HCT116 (cell line): Measurements from ENCODE around the gene KANK4. TPM values are rescaled to one million over a fixed set of nuclear protein-coding genes. Genes with fewer than 3 reads are reported as not detected.

ENCODE experiments used
- ATAC-seq: fragments of 200-7000 bp; cut with Tn5 transposase; 2 replicates; pipeline ENCODE4 v1.9.1; 2020; ENCODE audit warnings: mild to moderate bottlenecking, moderate library complexity
- BruUV-seq: library from RNA; stranded (reverse); fragments of 400-500 nt; replicated peaks from 2 replicates; lab custom pipeline; 2021; lab: Mats Ljungman, UMichigan
- CTCF ChIA-PET: fragments of 300-600 bp; sonication (Branson Sonifier 250); formaldehyde crosslinking; loops from one replicate; lab custom pipeline; 2021; ENCODE audit warnings: antibody characterized with exemption; lab: Charles Lee
- POLR2A ChIA-PET: fragments of 300-600, 350-600 bp; sonication (Branson Sonifier 250); formaldehyde crosslinking; loops from one replicate; lab custom pipeline; 2021; ENCODE audit warnings: antibody characterized with exemption; lab: Charles Lee
- RAD21 ChIA-PET, 2 experiments: fragments of 300-600 bp; sonication (Branson Sonifier 250); formaldehyde crosslinking; loops; one replicate each; lab custom pipeline; 2023; ENCODE audit warnings: low total read pairs in 2 of 2; ENCODE audit not compliant: uncharacterized antibody in 2 of 2, unreplicated experiment in 2 of 2, low non-redundant PET in 1 of 2; lab: Charles Lee
- DNase-seq: peaks from one replicate; pipeline ENCODE4 v3.0.0-alpha.2; 2010; ENCODE audit warnings: low read depth, low spot score
- H2AFZ ChIP-seq: fragments of 200-600 bp; shearing (Covaris generic), sonication (generic); 2 replicates; pipeline ENCODE4 v1.6.1; 2017; ENCODE audit warnings: low read depth, mixed run types, mixed read lengths, antibody characterized with exemption, low read length; ENCODE audit not compliant: poor library complexity, severe bottlenecking
- H3K27ac ChIP-seq: 2 replicates; pipeline ENCODE4 v1.5.1; 2012; ENCODE audit warnings: low read depth, low read length
- H3K27me3 ChIP-seq: fragments of 200-600 bp; sonication (generic); 2 replicates; pipeline ENCODE4 v1.6.1; 2016; ENCODE audit warnings: mixed run types, low read length, mixed read lengths; ENCODE audit not compliant: insufficient read depth
- H3K36me3 ChIP-seq, 2 experiments: fragments of 200-500 bp in 1 of 2; fragments of 200-600 bp in 1 of 2; sonication (Bioruptor generic) in 1 of 2; sonication (generic) in 1 of 2; 2 replicates each; pipeline versions ENCODE4 v1.5.1 to v1.6.1; 2014 to 2016; ENCODE audit warnings: low read length in 2 of 2, inconsistent platforms in 1 of 2, mixed read lengths in 1 of 2, mixed run types in 1 of 2; ENCODE audit not compliant: insufficient read depth in 2 of 2, control insufficient read depth in 1 of 2
- H3K4me1 ChIP-seq, 2 experiments: fragments of 200-600 bp in 1 of 2; sonication (generic) in 1 of 2; 2 replicates each; pipeline versions ENCODE4 v1.5.1 to v1.6.1; 2012 to 2017; ENCODE audit warnings: low read length in 2 of 2, inconsistent platforms in 1 of 2, mild to moderate bottlenecking in 1 of 2, mixed read lengths in 1 of 2, mixed run types in 1 of 2, moderate library complexity in 1 of 2; ENCODE audit not compliant: insufficient read depth in 2 of 2, control insufficient read depth in 1 of 2
- H3K4me2 ChIP-seq: fragments of 200-600 bp; sonication (generic); 2 replicates; pipeline ENCODE4 v1.6.1; 2017; ENCODE audit warnings: mixed run types, low read length, mixed read lengths
- H3K4me3 ChIP-seq, 2 experiments: fragments of 200-600 bp in 1 of 2; sonication (generic) in 1 of 2; replicated peaks in 1 of 2; 2 replicates each; pipeline ENCODE4 v1.5.1; 2011 to 2016; ENCODE audit warnings: low read length in 2 of 2, control low read depth in 1 of 2, low read depth in 1 of 2, mild to moderate bottlenecking in 1 of 2, mixed read lengths in 1 of 2, mixed run types in 1 of 2
- H3K79me2 ChIP-seq: fragments of 200-600 bp; sonication (generic); 2 replicates; pipeline ENCODE4 v1.6.1; 2017; ENCODE audit warnings: mild to moderate bottlenecking, mixed run types, low read length, moderate library complexity, mixed read lengths; ENCODE audit not compliant: insufficient read depth
- H3K9ac ChIP-seq: fragments of 200-600 bp; sonication (generic); 2 replicates; pipeline ENCODE4 v1.6.1; 2016; ENCODE audit warnings: low read length, mixed read lengths
- H3K9me2 ChIP-seq: fragments of 200-600 bp; sonication (generic), shearing (Covaris generic); 2 replicates; pipeline ENCODE4 v1.6.1; 2017; ENCODE audit warnings: mixed run types, mild to moderate bottlenecking, moderate library complexity; ENCODE audit not compliant: insufficient read depth
- H3K9me3 ChIP-seq, 2 experiments: fragments of 200-500 bp in 1 of 2; fragments of 200-600 bp in 1 of 2; sonication (Bioruptor generic) in 1 of 2; sonication (generic) in 1 of 2; 2 replicates each; pipeline ENCODE4 v1.6.1; 2014 to 2017; ENCODE audit warnings: low read length in 2 of 2, mixed read lengths in 2 of 2, inconsistent platforms in 1 of 2, low read depth in 1 of 2, mild to moderate bottlenecking in 1 of 2, mixed run types in 1 of 2, moderate library complexity in 1 of 2; ENCODE audit not compliant: control insufficient read depth in 1 of 2, insufficient read depth in 1 of 2
- H4K20me1 ChIP-seq: fragments of 200-600 bp; sonication (generic), shearing (Covaris generic); 2 replicates; pipeline ENCODE4 v1.6.1; 2017; ENCODE audit warnings: mixed run types, mild to moderate bottlenecking, moderate library complexity; ENCODE audit not compliant: insufficient read depth
- CEBPB ChIP-seq: IDR thresholded peaks from 2 replicates; pipeline ENCODE4 v1.6.1; 2012; ENCODE audit warnings: low read depth
- CTCF ChIP-seq, 3 experiments: fragments of 200-600 bp in 1 of 3; sonication (generic) in 1 of 3; IDR thresholded peaks in 2 of 3; conservative IDR thresholded peaks in 1 of 3; 2 replicates each; pipeline ENCODE4 v1.5.1; 2012 to 2017; ENCODE audit warnings: low read depth in 2 of 3, low read length in 2 of 3, antibody characterized with exemption in 1 of 3, borderline replicate concordance in 1 of 3, control low read depth in 1 of 3, mild to moderate bottlenecking in 1 of 3, mixed read lengths in 1 of 3, mixed run types in 1 of 3, moderate library complexity in 1 of 3; ENCODE audit not compliant: insufficient read depth in 1 of 3
- ELF1 ChIP-seq: IDR thresholded peaks from 2 replicates; pipeline ENCODE4 v1.6.1; 2012; ENCODE audit warnings: low read depth, borderline replicate concordance
- EZH2 ChIP-seq: fragments of 200-600 bp; sonication (generic); IDR thresholded peaks from 2 replicates; pipeline ENCODE4 v1.6.1; 2017; ENCODE audit warnings: antibody characterized with exemption, mixed run types
- FOSL1 ChIP-seq: IDR thresholded peaks from 2 replicates; pipeline ENCODE4 v1.6.1; 2012; ENCODE audit warnings: low read depth
- POLR2A ChIP-seq: IDR thresholded peaks from 2 replicates; pipeline ENCODE4 v1.7.0; 2011; ENCODE audit warnings: borderline replicate concordance; ENCODE audit not compliant: insufficient read depth, insufficient read length; ENCODE audit errors: extremely low read depth
- RAD21 ChIP-seq: IDR thresholded peaks from 2 replicates; pipeline ENCODE4 v1.6.1; 2012; ENCODE audit warnings: low read depth, mild to moderate bottlenecking
- SP1 ChIP-seq: IDR thresholded peaks from 2 replicates; pipeline ENCODE4 v1.6.1; 2012; ENCODE audit warnings: low read depth
- SRF ChIP-seq: IDR thresholded peaks from 2 replicates; pipeline ENCODE4 v1.6.1; 2012; ENCODE audit warnings: low read depth
- YY1 ChIP-seq: IDR thresholded peaks from 2 replicates; pipeline ENCODE4 v1.6.1; 2011; ENCODE audit warnings: low read length, low read depth, moderate library complexity, mild to moderate bottlenecking; ENCODE audit not compliant: insufficient replicate concordance; ENCODE audit errors: extremely low read depth
- ZBTB33 ChIP-seq: IDR thresholded peaks from 2 replicates; pipeline ENCODE4 v1.6.1; 2011; ENCODE audit warnings: mild to moderate bottlenecking, low read length, moderate library complexity; ENCODE audit not compliant: insufficient replicate concordance; ENCODE audit errors: extremely low read depth
- intact Hi-C: fragments of 100-400 bp; cut with micrococcal nuclease; formaldehyde crosslinking; loops from 2 replicates; pipeline ENCODE4 v1.10.0; 2022
- total RNA-seq: library from RNA; stranded (reverse); gene quantifications from one replicate; pipeline ENCODE4 v1.2.1, GENCODE V29; 2021; ENCODE audit not compliant: unreplicated experiment

The KANK4 gene
- total RNA-seq, 1 experiment from 2014 or later: not detected

- H4K20me1 ChIP-seq: no peaks in the 10 kb centered on the region
- H3K4me1 ChIP-seq: no peaks in the 10 kb centered on the region
- H3K9ac ChIP-seq: no peak overlapping the region
- H3K27me3 ChIP-seq: peaks cover 48% of the 10 kb centered on the region
- DNase-seq: no peak
- H3K27ac ChIP-seq: no peak overlapping the region
- CTCF ChIA-PET: interaction anchor here (2.2 kb wide), 1 partner anchor 10 kb away, joined by 6 read pairs; no protein-coding TSS in a partner anchor
- no TSS peak for BruUV-seq
- no peaks in the 10 kb centered on the region for H3K36me3 ChIP-seq
- no peaks in the 10 kb centered on the region for H3K9me2 ChIP-seq
- no peaks in the 10 kb centered on the region for H3K79me2 ChIP-seq
- POLR2A ChIA-PET: no interaction called here
- no peak for ATAC-seq
- no peak for TF ChIP-seq FOSL1
- no peak for TF ChIP-seq RAD21
- no peak for TF ChIP-seq POLR2A
- no peak for TF ChIP-seq ELF1
- TF ChIP-seq YY1: no peak
- no peak for TF ChIP-seq CEBPB
- no peak for TF ChIP-seq EZH2
- no peak for TF ChIP-seq ZBTB33
- TF ChIP-seq SRF: no peak
- TF ChIP-seq SP1: no peak
- TF ChIP-seq CTCF (IDR thresholded peaks at IDR 0.05 in 2 of 3, conservative IDR thresholded peaks at IDR 0.05 in 1 of 3; ENCODE audit: borderline replicate concordance in 1 of 3, insufficient read depth in 1 of 3, low read depth in 2 of 3, low read length in 2 of 3): no peak
- TF ChIP-seq, all 23 proteins: peak for 0
- RAD21 ChIA-PET: no interaction called here
- no peak overlapping the region for H2AFZ ChIP-seq
- no peak overlapping the region for H3K4me3 ChIP-seq
- no peaks in the 10 kb centered on the region for H3K9me3 ChIP-seq
- intact Hi-C loops: no loop called here
- no peak overlapping the region for H3K4me2 ChIP-seq
These were observed 35.2 kb downstream of the KANK4 start for GRCh38 chr1:62283986-62284385.
